Thoracic aorta (tissue), 2 donors: ENCODE measurements around the gene BPIFB2. TPM values are rescaled to one million over a fixed set of nuclear protein-coding genes. Genes with fewer than 3 reads are reported as not detected.

ENCODE experiments used
- ATAC-seq: fragments of 150-250 bp; one replicate; pipeline ENCODE4 v1.8.0; 2017; ENCODE audit warnings: low read depth; ENCODE audit not compliant: insufficient number of reproducible peaks, low FRiP score
- DNase-seq: peaks from one replicate; pipeline ENCODE4 v3.0.0-alpha.2; 2020; ENCODE audit warnings: low spot score
- H3K27ac ChIP-seq, 2 donors: fragments of 200-600 bp; sonication (generic); 1 replicate in 1 of 2; 2 replicates in 1 of 2; pipeline ENCODE4 v1.5.1; 2016; ENCODE audit warnings: mild to moderate bottlenecking in 2 of 2, moderate library complexity in 2 of 2
- H3K27me3 ChIP-seq: fragments of 200-600 bp; sonication (generic); replicated peaks from 2 replicates; pipeline ENCODE4 v1.6.0; 2016; ENCODE audit warnings: mild to moderate bottlenecking; ENCODE audit not compliant: insufficient read depth
- H3K36me3 ChIP-seq: fragments of 200-600 bp; sonication (generic); one replicate; pipeline ENCODE4 v1.5.1; 2016
- H3K4me1 ChIP-seq, 2 donors: fragments of 200-600 bp; sonication (generic); 1 replicate in 1 of 2; 2 replicates in 1 of 2; pipeline versions ENCODE4 v1.5.1 to v1.6.0; 2016; ENCODE audit warnings: low read depth in 2 of 2, mild to moderate bottlenecking in 1 of 2; ENCODE audit not compliant: control insufficient read depth in 1 of 2
- H3K4me3 ChIP-seq: fragments of 200-600 bp; sonication (generic); 2 replicates; pipeline ENCODE4 v1.5.1; 2016; ENCODE audit warnings: mild to moderate bottlenecking
- H3K9me3 ChIP-seq: fragments of 200-600 bp; sonication (generic); 2 replicates; pipeline ENCODE4 v1.5.1; 2016
- CTCF ChIP-seq: fragments of 200-600 bp; sonication (generic); IDR thresholded peaks from one replicate; pipeline ENCODE4 v1.5.1; 2019; ENCODE audit warnings: antibody characterized with exemption
- total RNA-seq, 2 donors: library from RNA; depleted of rRNA; stranded (reverse); fragments of >200 nt; gene quantifications; one replicate each; pipeline versions ENCODE4 v1.1.0 to v1.2.3, GENCODE V29; 2016

The BPIFB2 gene
- total RNA-seq, 2 donors from 2014 or later: not detected

GRCh38 chr20:32976746-32977145 is 30.8 kb upstream of the BPIFB2 start:
- no peaks in the 10 kb centered on the region for H3K4me1 ChIP-seq
- TF ChIP-seq CTCF: no peak

GRCh38 chr20:32977281-32978008 is 30.1 kb upstream of the BPIFB2 start:
- no peak for TF ChIP-seq CTCF
- DNase-seq (no peak), ATAC-seq (no peak)
- H3K36me3 ChIP-seq: no peaks in the 10 kb centered on the region
- H3K27ac ChIP-seq: no peak overlapping the region
- H3K4me3 ChIP-seq: no peak overlapping the region
- H3K4me1 ChIP-seq: no peaks in the 10 kb centered on the region
- H3K9me3 ChIP-seq: no peaks in the 10 kb centered on the region
- no peaks in the 10 kb centered on the region for H3K27me3 ChIP-seq

More at GRCh38 chr20:32976746-32977145, 30.8 kb upstream of the BPIFB2 start:
- Histone ChIP-seq H3K36me3 (no peaks in the 10 kb centered on the region), H3K4me3 (no peak overlapping the region), H3K27me3 (no peaks in the 10 kb centered on the region), H3K27ac (no peak overlapping the region), H3K9me3 (no peaks in the 10 kb centered on the region)
- DNase-seq (no peak), ATAC-seq (no peak)

- no peak overlapping the region for H3K4me3 ChIP-seq
- H3K27ac ChIP-seq: no peak overlapping the region
- no peaks in the 10 kb centered on the region for H3K27me3 ChIP-seq
- H3K36me3 ChIP-seq: no peaks in the 10 kb centered on the region
- no peak for TF ChIP-seq CTCF
- H3K9me3 ChIP-seq: no peaks in the 10 kb centered on the region
- no peak for ATAC-seq
- DNase-seq: no peak
- H3K4me1 ChIP-seq: no peaks in the 10 kb centered on the region
These were observed 29.5 kb upstream of the BPIFB2 start for GRCh38 chr20:32978009-32978335.

- Histone ChIP-seq H3K27me3 (no peaks in the 10 kb centered on the region), H3K27ac (no peak overlapping the region), H3K36me3 (no peaks in the 10 kb centered on the region), H3K9me3 (no peaks in the 10 kb centered on the region), H3K4me1 (no peaks in the 10 kb centered on the region), H3K4me3 (no peak overlapping the region)
- TF ChIP-seq CTCF: no peak
- DNase-seq (no peak), ATAC-seq (no peak)
These were observed 28.1 kb upstream of the BPIFB2 start for GRCh38 chr20:32979201-32979998.

GRCh38 chr20:32980131-32980941 is 27.2 kb upstream of the BPIFB2 start:
- TF ChIP-seq CTCF: no peak
- Histone ChIP-seq H3K27me3 (no peaks in the 10 kb centered on the region), H3K27ac (no peak overlapping the region), H3K9me3 (no peaks in the 10 kb centered on the region), H3K4me3 (no peak overlapping the region), H3K36me3 (no peaks in the 10 kb centered on the region), H3K4me1 (no peaks in the 10 kb centered on the region)
- DNase-seq (no peak), ATAC-seq (no peak)
